ENCODE results near the gene MARCHF2. TPM values are rescaled to one million over a fixed set of nuclear protein-coding genes. Genes with fewer than 3 reads are reported as not detected.
A peak's percentile ranks its signal among the peaks of the same experiment; 100 is the strongest.

The MARCHF2 gene
- total RNA-seq, 1 donor from 2014 or later, result 146 TPM

DNA sequence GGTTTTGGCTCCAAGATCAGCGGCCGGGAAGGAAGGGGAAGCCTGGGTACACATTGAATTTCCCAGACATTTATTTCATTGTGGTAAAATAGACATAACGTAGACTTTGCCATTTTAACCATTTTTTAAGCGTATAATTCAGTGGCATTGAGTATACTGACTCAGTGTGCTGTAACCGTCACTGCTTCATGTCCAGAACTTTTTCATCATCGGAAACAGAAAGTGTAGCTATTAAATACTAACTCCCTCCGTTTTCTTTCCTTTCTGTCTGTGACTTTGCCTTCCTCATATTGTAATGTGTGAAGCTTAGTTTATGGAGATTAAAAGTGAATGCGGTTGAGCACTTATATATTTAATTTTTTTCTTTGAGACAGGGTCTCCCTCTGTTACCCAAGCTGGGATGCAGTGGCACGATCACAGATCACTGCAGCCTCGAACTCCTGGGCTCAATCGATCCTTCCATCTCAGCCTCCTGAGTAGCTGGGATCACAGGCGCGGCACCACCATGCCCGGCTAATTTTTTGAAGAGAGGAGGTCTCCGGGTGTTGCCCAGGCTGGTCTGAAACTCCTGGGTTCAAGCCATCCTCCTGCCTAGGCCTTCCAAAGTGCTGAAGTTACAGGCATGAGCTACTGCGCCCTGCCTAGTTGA, 33.1 kb downstream of the MARCHF2 start:
- Histone ChIP-seq H3K27ac (peak overlapping the region; percentile 96), H3K9me3 (no peaks in the 10 kb centered on the region), H3K4me3 (peak overlapping the region; percentile 78 to 83), H3K4me1 (peaks cover 63% of the 10 kb centered on the region), H3K27me3 (no peaks in the 10 kb centered on the region), H3K36me3 (peaks cover 0 to 14% of the 10 kb centered on the region in 2 donors)
- no peak for DNase-seq (ENCODE audit: extremely low spot score in 2 of 2)
- intact Hi-C loops (cut with DNase I), result loop anchor here (2.0 kb wide), 1 partner anchor 95 kb away; no protein-coding TSS in a partner anchor
- TF ChIP-seq POLR2A (IDR thresholded peaks at IDR 0.05) (no peak), POLR2AphosphoS5 (IDR thresholded peaks at IDR 0.05; ENCODE audit: insufficient read depth in 1 of 2, low read depth in 1 of 2) (no peak)
- TF ChIP-seq, protein P1, sequence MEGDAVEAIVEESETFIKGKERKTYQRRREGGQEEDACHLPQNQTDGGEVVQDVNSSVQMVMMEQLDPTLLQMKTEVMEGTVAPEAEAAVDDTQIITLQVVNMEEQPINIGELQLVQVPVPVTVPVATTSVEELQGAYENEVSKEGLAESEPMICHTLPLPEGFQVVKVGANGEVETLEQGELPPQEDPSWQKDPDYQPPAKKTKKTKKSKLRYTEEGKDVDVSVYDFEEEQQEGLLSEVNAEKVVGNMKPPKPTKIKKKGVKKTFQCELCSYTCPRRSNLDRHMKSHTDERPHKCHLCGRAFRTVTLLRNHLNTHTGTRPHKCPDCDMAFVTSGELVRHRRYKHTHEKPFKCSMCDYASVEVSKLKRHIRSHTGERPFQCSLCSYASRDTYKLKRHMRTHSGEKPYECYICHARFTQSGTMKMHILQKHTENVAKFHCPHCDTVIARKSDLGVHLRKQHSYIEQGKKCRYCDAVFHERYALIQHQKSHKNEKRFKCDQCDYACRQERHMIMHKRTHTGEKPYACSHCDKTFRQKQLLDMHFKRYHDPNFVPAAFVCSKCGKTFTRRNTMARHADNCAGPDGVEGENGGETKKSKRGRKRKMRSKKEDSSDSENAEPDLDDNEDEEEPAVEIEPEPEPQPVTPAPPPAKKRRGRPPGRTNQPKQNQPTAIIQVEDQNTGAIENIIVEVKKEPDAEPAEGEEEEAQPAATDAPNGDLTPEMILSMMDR (IDR thresholded peaks at IDR 0.05), result no peak

DNA sequence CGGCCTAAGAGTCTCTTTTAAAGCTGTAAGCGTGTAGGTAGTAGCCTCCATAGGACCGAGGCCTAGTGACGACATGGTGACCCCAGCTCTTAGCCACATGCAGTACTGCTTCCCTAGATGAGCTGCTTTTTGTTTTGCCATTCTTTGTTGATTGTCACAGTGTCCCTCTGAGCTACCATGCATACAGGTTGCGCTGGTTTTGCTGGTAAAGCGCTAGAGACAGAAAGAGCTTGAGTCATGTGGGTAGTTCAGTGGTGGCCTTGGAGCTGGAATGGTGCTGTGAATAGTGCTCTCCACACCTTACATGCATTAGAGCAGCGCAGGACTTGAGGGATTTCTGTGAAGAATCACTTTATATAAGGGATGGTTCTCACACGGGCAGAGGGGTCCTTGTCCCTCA, 36.7 kb downstream of the MARCHF2 start:
- H3K36me3 ChIP-seq, result peaks cover 0 to 14% of the 10 kb centered on the region in 2 donors
- no peak overlapping the region for H3K4me3 ChIP-seq
- H3K27ac ChIP-seq, result no peak overlapping the region
- H3K27me3 ChIP-seq, result no peaks in the 10 kb centered on the region
- intact Hi-C loops (cut with DNase I), result no loop called here
- no peak for DNase-seq (ENCODE audit: extremely low spot score in 2 of 2)
- H3K4me1 ChIP-seq, result peaks cover 90% of the 10 kb centered on the region
- H3K9me3 ChIP-seq, result no peaks in the 10 kb centered on the region
- no peak for TF ChIP-seq POLR2A (IDR thresholded peaks at IDR 0.05)
- TF ChIP-seq POLR2AphosphoS5 (IDR thresholded peaks at IDR 0.05; ENCODE audit: insufficient read depth in 1 of 2, low read depth in 1 of 2), result no peak
- TF ChIP-seq, protein P1 (IDR thresholded peaks at IDR 0.05), result no peak

DNA sequence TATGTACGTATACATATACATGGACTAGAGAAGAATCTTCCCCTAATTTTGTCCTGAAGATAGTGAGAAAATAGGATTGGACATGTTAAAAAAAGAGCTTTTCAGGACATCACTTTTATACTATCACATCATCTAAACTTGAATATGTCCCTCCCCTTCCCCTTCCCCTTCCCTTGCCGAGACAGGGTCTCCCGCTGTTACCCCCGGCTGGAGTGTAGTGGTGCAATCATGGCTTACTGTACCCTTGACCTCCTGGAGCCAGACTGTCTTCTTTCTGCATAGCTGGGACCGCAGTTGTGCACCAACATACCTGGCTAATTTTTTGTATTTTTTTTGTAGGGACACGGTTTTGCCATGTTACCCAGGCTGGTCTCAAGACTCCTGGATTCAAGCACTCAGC, 38.3 kb downstream of the MARCHF2 start:
- Histone ChIP-seq H3K27ac (no peak overlapping the region), H3K4me3 (no peak overlapping the region), H3K9me3 (no peaks in the 10 kb centered on the region), H3K27me3 (no peaks in the 10 kb centered on the region), H3K4me1 (peaks cover 92% of the 10 kb centered on the region), H3K36me3 (peaks cover 0 to 19% of the 10 kb centered on the region in 2 donors)
- intact Hi-C loops (cut with DNase I), result no loop called here
- DNase-seq (ENCODE audit: extremely low spot score in 2 of 2), result no peak
- TF ChIP-seq POLR2A (IDR thresholded peaks at IDR 0.05) (no peak), POLR2AphosphoS5 (IDR thresholded peaks at IDR 0.05; ENCODE audit: insufficient read depth in 1 of 2, low read depth in 1 of 2) (no peak)
- TF ChIP-seq, protein P1 (IDR thresholded peaks at IDR 0.05), result no peak

DNA sequence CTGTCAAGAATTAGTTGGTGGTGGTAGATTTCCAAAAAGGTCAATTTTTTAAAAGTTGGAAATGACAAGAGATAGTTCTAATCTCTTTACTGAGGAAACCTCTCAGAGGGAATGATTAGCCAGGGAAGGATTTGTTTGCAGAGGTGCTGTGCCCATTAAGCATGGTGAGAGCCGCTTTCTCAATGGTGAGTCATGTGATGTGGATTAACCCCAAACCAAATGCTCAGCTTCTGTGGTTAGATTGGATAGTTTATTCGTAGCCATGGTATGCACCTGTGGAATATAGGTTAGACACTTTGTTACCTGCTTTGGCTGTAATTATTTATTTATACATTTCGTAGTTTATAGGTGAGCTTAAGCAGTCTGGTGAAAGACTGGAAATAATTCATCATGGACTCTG, 38.8 kb downstream of the MARCHF2 start:
- no peak for DNase-seq (ENCODE audit: extremely low spot score in 2 of 2)
- peaks cover 92% of the 10 kb centered on the region for H3K4me1 ChIP-seq

More for the DNA sequence above, 38.8 kb downstream of the MARCHF2 start:
- Histone ChIP-seq H3K4me3 (no peak overlapping the region), H3K36me3 (peaks cover 0 to 19% of the 10 kb centered on the region in 2 donors), H3K27ac (no peak overlapping the region), H3K9me3 (no peaks in the 10 kb centered on the region), H3K27me3 (no peaks in the 10 kb centered on the region)
- TF ChIP-seq, protein P1 (IDR thresholded peaks at IDR 0.05), result no peak
- TF ChIP-seq POLR2AphosphoS5 (IDR thresholded peaks at IDR 0.05; ENCODE audit: insufficient read depth in 1 of 2, low read depth in 1 of 2), result peak in 1 of 2 donors; percentile 25
- intact Hi-C loops (cut with DNase I), result no loop called here

Measured in vagina (tissue), 2 donors.